SK-N-SH treated with all-trans-retinoic acid at 6 μM for 48 hours (cell line): ENCODE data around the gene SLC12A2.

Source experiments
- ATAC-seq: fragments of 200-7000 bp; cut with Tn5 transposase; 3 replicates; pipeline ENCODE4 v1.9.1; 2020; ENCODE audit warnings: mild to moderate bottlenecking, moderate library complexity
- BACH2 ChIP-seq: fragments of 250-450 bp; sonication (Bioruptor Pico); IDR thresholded peaks from 2 replicates; pipeline ENCODE4 v1.9.0; 2021; ENCODE audit warnings: mild to moderate bottlenecking, borderline replicate concordance
- CSDC2 ChIP-seq: fragments of 250-450 bp; sonication (Bioruptor Pico); IDR thresholded peaks from 2 replicates; pipeline ENCODE4 v1.5.0; 2020; ENCODE audit warnings: mild to moderate bottlenecking, moderate library complexity
- ESRRG ChIP-seq: fragments of 250-450 bp; sonication (Bioruptor Pico); IDR thresholded peaks from 2 replicates; pipeline ENCODE4 v1.6.1; 2021; ENCODE audit warnings: mild to moderate bottlenecking
- GLIS3 ChIP-seq: fragments of 250-450 bp; sonication (Bioruptor Pico); IDR thresholded peaks from 2 replicates; pipeline ENCODE4 v1.5.0; 2020; ENCODE audit warnings: mild to moderate bottlenecking, moderate library complexity
- ISL1 ChIP-seq: fragments of 250-450 bp; sonication (Bioruptor Pico); IDR thresholded peaks from 2 replicates; pipeline ENCODE4 v2.1.2; 2022; ENCODE audit warnings: mild to moderate bottlenecking, moderate library complexity
- OSR1 ChIP-seq: fragments of 250-450 bp; sonication (Bioruptor Pico); IDR thresholded peaks from 2 replicates; pipeline ENCODE4 v1.8.0; 2022; ENCODE audit warnings: moderate library complexity, mild to moderate bottlenecking, inconsistent platforms
- PPARA ChIP-seq: fragments of 250-450 bp; sonication (Bioruptor Pico); IDR thresholded peaks from 2 replicates; pipeline ENCODE4 v1.5.0; 2020; ENCODE audit warnings: mild to moderate bottlenecking, borderline replicate concordance
- RARB ChIP-seq: fragments of 250-450 bp; sonication (Bioruptor Pico); IDR thresholded peaks from 2 replicates; pipeline ENCODE4 v1.8.0; 2021; ENCODE audit warnings: mild to moderate bottlenecking, moderate library complexity
- SNAI2 ChIP-seq: fragments of 250-450 bp; sonication (Bioruptor Pico); IDR thresholded peaks from 2 replicates; pipeline ENCODE4 v1.5.0; 2020; ENCODE audit warnings: mild to moderate bottlenecking, moderate library complexity
- TOX ChIP-seq: fragments of 250-450 bp; sonication (Bioruptor Pico); IDR thresholded peaks from 2 replicates; pipeline ENCODE4 v1.8.0; 2021; ENCODE audit warnings: mild to moderate bottlenecking, moderate library complexity, borderline replicate concordance
- ZC3H10 ChIP-seq: fragments of 250-450 bp; sonication (Bioruptor Pico); IDR thresholded peaks from 2 replicates; pipeline ENCODE4 v1.5.1; 2021; ENCODE audit warnings: mild to moderate bottlenecking, moderate library complexity
- ZFP3 ChIP-seq: fragments of 250-450 bp; sonication (Bioruptor Pico); IDR thresholded peaks from 2 replicates; pipeline ENCODE4 v1.5.0; 2020; ENCODE audit warnings: mild to moderate bottlenecking, moderate library complexity
- ZFP30 ChIP-seq: fragments of 450-650 bp; formaldehyde crosslinking; IDR thresholded peaks from 2 replicates; pipeline ENCODE4 v1.5.0; 2022; ENCODE audit warnings: mild to moderate bottlenecking, moderate library complexity
- ZNF565 ChIP-seq: fragments of 450-650 bp; formaldehyde crosslinking; conservative IDR thresholded peaks from 2 replicates; pipeline ENCODE4 v1.5.0; 2020; ENCODE audit warnings: low read depth, mild to moderate bottlenecking, moderate library complexity
- ZNF70 ChIP-seq: fragments of 450-650 bp; formaldehyde crosslinking; IDR thresholded peaks from 2 replicates; pipeline ENCODE4 v1.5.0; 2020; ENCODE audit warnings: mild to moderate bottlenecking, moderate library complexity
- ZNF8 ChIP-seq: fragments of 450-650 bp; formaldehyde crosslinking; IDR thresholded peaks from 2 replicates; pipeline ENCODE4 v1.5.0; 2020; ENCODE audit warnings: mild to moderate bottlenecking, moderate library complexity
- TF ChIP-seq, protein P1 (sequence below): fragments of 250-450 bp; sonication (Bioruptor Pico); IDR thresholded peaks from 2 replicates; pipeline ENCODE4 v1.8.0; 2021; ENCODE audit warnings: low read depth, mild to moderate bottlenecking, moderate library complexity, borderline replicate concordance
- TF ChIP-seq, protein P2 (sequence below): fragments of 250-450 bp; sonication (Bioruptor Pico); IDR thresholded peaks from 2 replicates; pipeline ENCODE4 v1.8.0; 2020; ENCODE audit warnings: mild to moderate bottlenecking, moderate library complexity, borderline replicate concordance
- TF ChIP-seq, protein P3 (sequence below): fragments of 250-450 bp; sonication (Bioruptor Pico); IDR thresholded peaks from 2 replicates; pipeline ENCODE4 v1.5.1; 2020; ENCODE audit warnings: low read depth, mild to moderate bottlenecking, moderate library complexity
- TF ChIP-seq, protein P4 (sequence below): fragments of 250-450 bp; sonication (Bioruptor Pico); IDR thresholded peaks from 2 replicates; pipeline ENCODE4 v1.5.0; 2020; ENCODE audit warnings: mild to moderate bottlenecking, moderate library complexity

The SLC12A2 gene

DNA sequence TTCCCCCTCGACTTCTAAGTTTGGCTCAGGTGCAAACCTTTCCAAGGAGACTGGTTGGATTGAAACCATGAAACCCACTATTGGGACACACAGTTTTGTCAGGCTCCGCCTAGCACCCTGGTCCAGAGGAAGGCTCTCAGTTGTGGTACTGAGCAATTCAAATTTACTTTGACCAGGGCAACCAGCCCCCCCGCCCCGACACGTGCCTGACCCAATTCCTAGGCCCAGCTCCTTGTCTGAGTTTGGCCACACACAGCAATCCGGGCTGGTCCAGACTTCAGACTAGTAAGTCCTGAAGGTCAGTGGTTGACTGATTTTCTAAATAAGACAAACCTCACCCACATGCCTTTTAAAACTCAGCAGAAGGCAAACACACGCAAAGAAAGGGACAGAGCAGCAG, 132.7 kb downstream of the SLC12A2 start:
- TF ChIP-seq, protein P1, sequence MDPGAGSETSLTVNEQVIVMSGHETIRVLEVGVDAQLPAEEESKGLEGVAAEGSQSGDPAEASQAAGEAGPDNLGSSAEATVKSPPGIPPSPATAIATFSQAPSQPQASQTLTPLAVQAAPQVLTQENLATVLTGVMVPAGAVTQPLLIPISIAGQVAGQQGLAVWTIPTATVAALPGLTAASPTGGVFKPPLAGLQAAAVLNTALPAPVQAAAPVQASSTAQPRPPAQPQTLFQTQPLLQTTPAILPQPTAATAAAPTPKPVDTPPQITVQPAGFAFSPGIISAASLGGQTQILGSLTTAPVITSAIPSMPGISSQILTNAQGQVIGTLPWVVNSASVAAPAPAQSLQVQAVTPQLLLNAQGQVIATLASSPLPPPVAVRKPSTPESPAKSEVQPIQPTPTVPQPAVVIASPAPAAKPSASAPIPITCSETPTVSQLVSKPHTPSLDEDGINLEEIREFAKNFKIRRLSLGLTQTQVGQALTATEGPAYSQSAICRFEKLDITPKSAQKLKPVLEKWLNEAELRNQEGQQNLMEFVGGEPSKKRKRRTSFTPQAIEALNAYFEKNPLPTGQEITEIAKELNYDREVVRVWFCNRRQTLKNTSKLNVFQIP (CRISPR knock-in tag), result no peak
- ATAC-seq, result no peak

DNA sequence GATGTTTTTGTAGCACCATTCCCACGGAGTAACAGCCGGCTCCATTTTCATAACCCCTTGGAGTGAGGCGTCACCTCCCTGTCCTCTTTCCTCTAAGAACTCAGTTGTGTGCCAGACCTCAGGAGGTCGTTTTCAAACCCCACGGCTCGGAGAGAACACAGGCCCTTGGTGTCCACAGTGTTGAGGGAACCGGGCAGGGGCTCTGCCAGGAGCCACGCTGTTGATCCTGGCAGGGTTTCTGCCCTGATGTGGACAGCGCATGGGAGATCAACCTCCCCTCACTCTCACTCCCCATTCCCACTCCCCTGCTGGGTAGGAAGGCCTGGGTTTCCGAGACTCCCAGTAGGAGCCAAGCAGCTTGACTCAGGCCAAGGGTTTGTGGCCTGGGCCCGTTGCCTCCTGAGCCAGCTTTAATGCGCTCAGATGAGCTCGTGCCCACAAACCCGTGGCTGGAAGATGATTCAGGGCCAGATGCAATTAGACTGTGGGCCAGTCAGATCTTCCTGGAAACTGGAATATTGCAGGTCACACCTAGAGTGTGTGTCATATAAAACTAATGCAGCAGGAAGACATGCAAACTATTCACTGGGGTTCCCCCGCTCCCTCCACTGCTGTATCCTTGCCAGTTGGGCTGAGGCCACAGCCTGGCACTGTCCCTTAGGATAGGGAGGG, 133.4 kb downstream of the SLC12A2 start:
- peak; percentile 47; the same call in 2 of the 3 replicates for ATAC-seq
- TF ChIP-seq GLIS3 (CRISPR knock-in tag), result no peak
- TF ChIP-seq, protein P1 (CRISPR knock-in tag), result no peak
- no peak for TF ChIP-seq OSR1 (CRISPR knock-in tag)
- TF ChIP-seq, protein P2, sequence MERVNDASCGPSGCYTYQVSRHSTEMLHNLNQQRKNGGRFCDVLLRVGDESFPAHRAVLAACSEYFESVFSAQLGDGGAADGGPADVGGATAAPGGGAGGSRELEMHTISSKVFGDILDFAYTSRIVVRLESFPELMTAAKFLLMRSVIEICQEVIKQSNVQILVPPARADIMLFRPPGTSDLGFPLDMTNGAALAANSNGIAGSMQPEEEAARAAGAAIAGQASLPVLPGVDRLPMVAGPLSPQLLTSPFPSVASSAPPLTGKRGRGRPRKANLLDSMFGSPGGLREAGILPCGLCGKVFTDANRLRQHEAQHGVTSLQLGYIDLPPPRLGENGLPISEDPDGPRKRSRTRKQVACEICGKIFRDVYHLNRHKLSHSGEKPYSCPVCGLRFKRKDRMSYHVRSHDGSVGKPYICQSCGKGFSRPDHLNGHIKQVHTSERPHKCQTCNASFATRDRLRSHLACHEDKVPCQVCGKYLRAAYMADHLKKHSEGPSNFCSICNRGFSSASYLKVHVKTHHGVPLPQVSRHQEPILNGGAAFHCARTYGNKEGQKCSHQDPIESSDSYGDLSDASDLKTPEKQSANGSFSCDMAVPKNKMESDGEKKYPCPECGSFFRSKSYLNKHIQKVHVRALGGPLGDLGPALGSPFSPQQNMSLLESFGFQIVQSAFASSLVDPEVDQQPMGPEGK (CRISPR knock-in tag), result no peak
- no peak for TF ChIP-seq SNAI2
- TF ChIP-seq ISL1 (CRISPR knock-in tag), result no peak
- TF ChIP-seq ZNF565 (CRISPR knock-in tag), result no peak
- no peak for TF ChIP-seq PPARA (CRISPR knock-in tag)
- TF ChIP-seq, protein P3, sequence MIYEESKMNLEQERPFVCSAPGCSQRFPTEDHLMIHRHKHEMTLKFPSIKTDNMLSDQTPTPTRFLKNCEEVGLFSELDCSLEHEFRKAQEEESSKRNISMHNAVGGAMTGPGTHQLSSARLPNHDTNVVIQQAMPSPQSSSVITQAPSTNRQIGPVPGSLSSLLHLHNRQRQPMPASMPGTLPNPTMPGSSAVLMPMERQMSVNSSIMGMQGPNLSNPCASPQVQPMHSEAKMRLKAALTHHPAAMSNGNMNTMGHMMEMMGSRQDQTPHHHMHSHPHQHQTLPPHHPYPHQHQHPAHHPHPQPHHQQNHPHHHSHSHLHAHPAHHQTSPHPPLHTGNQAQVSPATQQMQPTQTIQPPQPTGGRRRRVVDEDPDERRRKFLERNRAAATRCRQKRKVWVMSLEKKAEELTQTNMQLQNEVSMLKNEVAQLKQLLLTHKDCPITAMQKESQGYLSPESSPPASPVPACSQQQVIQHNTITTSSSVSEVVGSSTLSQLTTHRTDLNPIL, result no peak
- TF ChIP-seq, protein P4, sequence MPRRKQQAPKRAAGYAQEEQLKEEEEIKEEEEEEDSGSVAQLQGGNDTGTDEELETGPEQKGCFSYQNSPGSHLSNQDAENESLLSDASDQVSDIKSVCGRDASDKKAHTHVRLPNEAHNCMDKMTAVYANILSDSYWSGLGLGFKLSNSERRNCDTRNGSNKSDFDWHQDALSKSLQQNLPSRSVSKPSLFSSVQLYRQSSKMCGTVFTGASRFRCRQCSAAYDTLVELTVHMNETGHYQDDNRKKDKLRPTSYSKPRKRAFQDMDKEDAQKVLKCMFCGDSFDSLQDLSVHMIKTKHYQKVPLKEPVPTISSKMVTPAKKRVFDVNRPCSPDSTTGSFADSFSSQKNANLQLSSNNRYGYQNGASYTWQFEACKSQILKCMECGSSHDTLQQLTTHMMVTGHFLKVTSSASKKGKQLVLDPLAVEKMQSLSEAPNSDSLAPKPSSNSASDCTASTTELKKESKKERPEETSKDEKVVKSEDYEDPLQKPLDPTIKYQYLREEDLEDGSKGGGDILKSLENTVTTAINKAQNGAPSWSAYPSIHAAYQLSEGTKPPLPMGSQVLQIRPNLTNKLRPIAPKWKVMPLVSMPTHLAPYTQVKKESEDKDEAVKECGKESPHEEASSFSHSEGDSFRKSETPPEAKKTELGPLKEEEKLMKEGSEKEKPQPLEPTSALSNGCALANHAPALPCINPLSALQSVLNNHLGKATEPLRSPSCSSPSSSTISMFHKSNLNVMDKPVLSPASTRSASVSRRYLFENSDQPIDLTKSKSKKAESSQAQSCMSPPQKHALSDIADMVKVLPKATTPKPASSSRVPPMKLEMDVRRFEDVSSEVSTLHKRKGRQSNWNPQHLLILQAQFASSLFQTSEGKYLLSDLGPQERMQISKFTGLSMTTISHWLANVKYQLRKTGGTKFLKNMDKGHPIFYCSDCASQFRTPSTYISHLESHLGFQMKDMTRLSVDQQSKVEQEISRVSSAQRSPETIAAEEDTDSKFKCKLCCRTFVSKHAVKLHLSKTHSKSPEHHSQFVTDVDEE (CRISPR knock-in tag), result no peak
- TF ChIP-seq ZC3H10 (CRISPR knock-in tag), result no peak
- no peak for TF ChIP-seq ZFP3 (CRISPR knock-in tag)

DNA sequence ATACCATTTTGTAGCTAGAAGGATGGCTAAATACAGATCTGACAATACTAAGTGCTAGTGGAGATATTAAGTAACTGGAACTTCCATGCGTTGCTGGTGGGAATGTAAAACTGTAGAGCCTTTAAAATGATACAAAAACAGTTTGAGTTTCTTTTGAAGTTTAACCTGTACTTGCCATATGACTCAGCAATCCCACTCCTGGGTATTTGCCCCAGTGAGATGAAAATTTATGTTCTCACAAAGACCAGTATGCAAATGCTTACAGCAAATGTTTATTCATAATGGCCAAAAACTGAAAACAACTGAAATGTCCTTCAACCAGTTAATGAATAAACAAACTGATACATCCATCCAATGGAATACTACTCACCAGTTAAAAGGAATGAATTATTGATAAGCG, 137.3 kb downstream of the SLC12A2 start:
- no peak for ATAC-seq
- TF ChIP-seq RARB (no peak), GLIS3 (CRISPR knock-in tag) (no peak), ESRRG (CRISPR knock-in tag) (no peak), SNAI2 (no peak), PPARA (CRISPR knock-in tag) (no peak), TOX (CRISPR knock-in tag) (no peak), ZC3H10 (CRISPR knock-in tag) (no peak)
- TF ChIP-seq, all 23 proteins: peak for 0

DNA sequence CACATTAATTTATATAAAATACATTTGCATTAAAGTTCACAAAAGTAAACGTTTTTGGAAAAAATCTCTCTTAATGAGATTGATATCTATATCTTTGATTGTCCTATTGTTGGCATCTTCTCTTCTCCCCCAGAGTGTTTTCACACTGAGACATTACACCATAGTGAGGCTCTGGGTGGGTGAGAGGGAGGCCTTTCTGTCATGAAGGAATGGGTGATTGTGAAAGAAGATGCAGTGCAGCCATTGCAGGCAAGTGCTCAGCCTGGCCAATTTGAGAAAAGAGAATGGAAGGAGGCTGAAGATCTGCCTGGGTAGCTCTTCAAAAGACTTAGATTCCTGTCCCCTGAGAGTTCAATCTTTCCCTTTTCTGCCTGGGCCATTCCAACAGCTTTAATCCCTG, 140.8 kb downstream of the SLC12A2 start:
- ATAC-seq, result no peak
- TF ChIP-seq CSDC2 (CRISPR knock-in tag) (no peak), TOX (CRISPR knock-in tag) (no peak), ZNF8 (CRISPR knock-in tag) (no peak), ZFP30 (CRISPR knock-in tag) (no peak), ZFP3 (CRISPR knock-in tag) (no peak), ESRRG (CRISPR knock-in tag) (no peak), ZNF565 (CRISPR knock-in tag) (no peak), ZC3H10 (CRISPR knock-in tag) (no peak), ZNF70 (CRISPR knock-in tag) (no peak), SNAI2 (no peak), BACH2 (CRISPR knock-in tag) (no peak)
- TF ChIP-seq, protein P1 (CRISPR knock-in tag), result no peak
- TF ChIP-seq, protein P4 (CRISPR knock-in tag), result no peak
